ENCODE measurements around the gene FGD2. TPM values are rescaled to one million over a fixed set of nuclear protein-coding genes. Genes with fewer than 3 reads are reported as not detected.
A peak's percentile ranks its signal among the peaks of the same experiment; 100 is the strongest.

The FGD2 gene
- total RNA-seq, 1 experiment from 2014 or later = 0.10 TPM

DNA sequence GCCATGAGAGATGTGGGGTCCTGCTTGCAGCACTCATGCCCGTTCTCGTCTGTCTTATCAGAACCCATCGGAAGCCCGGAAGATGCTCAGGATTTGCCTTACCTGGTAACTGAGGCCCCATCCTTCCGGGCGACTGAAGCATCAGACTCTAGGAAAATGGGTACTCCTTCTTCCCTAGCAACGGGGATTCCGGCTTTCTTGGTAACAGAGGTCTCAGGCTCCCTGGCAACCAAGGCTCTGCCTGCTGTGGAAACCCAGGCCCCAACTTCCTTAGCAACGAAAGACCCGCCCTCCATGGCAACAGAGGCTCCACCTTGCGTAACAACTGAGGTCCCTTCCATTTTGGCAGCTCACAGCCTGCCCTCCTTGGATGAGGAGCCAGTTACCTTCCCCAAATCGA, 42.6 kb upstream of the FGD2 start:
- Histone ChIP-seq H3K4me2 (ENCODE audit: low read length) (no peak overlapping the region), H3K27me3 (ENCODE audit: insufficient read depth, low read length) (no peaks in the 10 kb centered on the region), H3K4me1 (ENCODE audit: control insufficient read depth in 1 of 2, insufficient read depth in 2 of 2, low read length in 2 of 2) (peaks cover 15 to 44% of the 10 kb centered on the region in 2 experiments), H3K9ac (ENCODE audit: low read length) (no peak overlapping the region), H3K27ac (ENCODE audit: low read depth, low read length) (no peak overlapping the region), H3K9me3 (ENCODE audit: control insufficient read depth in 1 of 2, insufficient read depth in 1 of 2, low read depth in 1 of 2, low read length in 2 of 2) (no peaks in the 10 kb centered on the region), H3K9me2 (ENCODE audit: insufficient read depth) (no peaks in the 10 kb centered on the region), H4K20me1 (ENCODE audit: insufficient read depth) (no peaks in the 10 kb centered on the region), H3K36me3 (ENCODE audit: control insufficient read depth in 1 of 2, insufficient read depth in 2 of 2, low read length in 2 of 2) (peaks cover 0 to 4% of the 10 kb centered on the region in 2 experiments; a peak in 1 of 4 replicates), H2AFZ (ENCODE audit: low read depth, low read length, poor library complexity, severe bottlenecking) (no peak overlapping the region), H3K4me3 (replicated peaks in 1 of 2; ENCODE audit: low read depth in 1 of 2, low read length in 2 of 2) (no peak overlapping the region), H3K79me2 (ENCODE audit: insufficient read depth, low read length) (no peaks in the 10 kb centered on the region)
- BruUV-seq (replicated peaks) = no TSS peak
- intact Hi-C loops (cut with micrococcal nuclease) = no loop called here
- no peak for TF ChIP-seq RAD21 (IDR thresholded peaks at IDR 0.05; ENCODE audit: low read depth)
- 0 out of 2 replicates have a peak, but pooled peaks have one; percentile 18 for ATAC-seq
- DNase-seq (ENCODE audit: low read depth, low spot score) = no peak
- CTCF ChIA-PET = interaction anchor here (1.3 kb wide), 1 partner anchor 197 kb away, joined by 3 read pairs; no protein-coding TSS in a partner anchor
- RAD21 ChIA-PET (ENCODE audit: low non-redundant PET in 1 of 2, low total read pairs in 2 of 2, uncharacterized antibody in 2 of 2, unreplicated experiment in 2 of 2) = no interaction called here
- POLR2A ChIA-PET = no interaction called here

DNA sequence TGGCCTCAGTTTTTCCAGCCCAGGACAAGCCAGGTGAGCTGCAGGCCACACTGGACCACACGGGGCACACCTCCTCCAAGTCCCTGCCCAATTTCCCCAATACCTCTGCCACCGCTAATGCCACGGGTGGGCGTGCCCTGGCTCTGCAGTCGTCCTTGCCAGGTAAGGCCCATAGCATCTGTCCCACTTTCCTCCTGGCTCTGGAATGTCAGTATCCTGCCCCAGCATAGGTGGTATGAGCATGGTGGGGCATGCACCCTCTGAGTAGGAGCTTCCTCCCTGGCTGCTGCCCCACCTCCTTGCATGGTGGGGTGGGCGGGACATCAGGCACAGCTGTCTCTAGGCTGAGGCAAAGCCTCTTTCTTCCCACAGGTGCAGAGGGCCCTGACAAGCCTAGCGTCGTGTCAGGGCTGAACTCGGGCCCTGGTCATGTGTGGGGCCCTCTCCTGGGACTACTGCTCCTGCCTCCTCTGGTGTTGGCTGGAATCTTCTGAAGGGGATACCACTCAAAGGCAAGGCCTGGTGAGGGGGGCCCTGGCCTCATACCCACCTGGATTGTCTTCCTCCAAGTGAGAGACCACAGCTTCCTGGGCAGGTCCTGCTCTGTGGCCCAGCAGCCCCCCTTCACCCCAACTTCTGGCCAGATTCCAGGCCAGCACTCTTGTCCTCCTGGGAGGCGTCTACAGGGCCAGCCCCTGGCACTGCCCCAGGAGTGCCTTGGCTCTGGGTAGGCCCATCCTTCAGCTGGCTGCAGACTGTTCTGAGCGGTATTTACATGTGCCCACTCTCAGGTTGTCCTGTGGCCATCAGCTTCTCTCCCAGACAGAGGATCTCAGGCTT, 41.8 kb upstream of the FGD2 start:
- Histone ChIP-seq H3K4me3 (replicated peaks in 1 of 2; ENCODE audit: low read depth in 1 of 2, low read length in 2 of 2) (no peak overlapping the region), H3K4me1 (ENCODE audit: control insufficient read depth in 1 of 2, insufficient read depth in 2 of 2, low read length in 2 of 2) (peaks cover 15 to 42% of the 10 kb centered on the region in 2 experiments), H3K4me2 (ENCODE audit: low read length) (peak overlapping the region; percentile 3; the same call in 1 of the 2 replicates), H4K20me1 (ENCODE audit: insufficient read depth) (no peaks in the 10 kb centered on the region), H3K27ac (ENCODE audit: low read depth, low read length) (no peak overlapping the region; the same call in 1 of the 2 replicates), H3K9me3 (ENCODE audit: control insufficient read depth in 1 of 2, insufficient read depth in 1 of 2, low read depth in 1 of 2, low read length in 2 of 2) (no peaks in the 10 kb centered on the region), H3K9ac (ENCODE audit: low read length) (no peak overlapping the region), H3K79me2 (ENCODE audit: insufficient read depth, low read length) (no peaks in the 10 kb centered on the region), H3K27me3 (ENCODE audit: insufficient read depth, low read length) (no peaks in the 10 kb centered on the region), H2AFZ (ENCODE audit: low read depth, low read length, poor library complexity, severe bottlenecking) (no peak overlapping the region), H3K9me2 (ENCODE audit: insufficient read depth) (no peaks in the 10 kb centered on the region), H3K36me3 (ENCODE audit: control insufficient read depth in 1 of 2, insufficient read depth in 2 of 2, low read length in 2 of 2) (peaks cover 4 to 12% of the 10 kb centered on the region in 2 experiments; a peak in 1 of 4 replicates)
- POLR2A ChIA-PET = no interaction called here
- intact Hi-C loops (cut with micrococcal nuclease) = no loop called here
- CTCF ChIA-PET = interaction anchor here (0.5 to 1.3 kb wide), 2 partner anchors 198 to 247 kb away, joined by 3 read pairs; no protein-coding TSS in a partner anchor
- RAD21 ChIA-PET (ENCODE audit: low non-redundant PET in 1 of 2, low total read pairs in 2 of 2, uncharacterized antibody in 2 of 2, unreplicated experiment in 2 of 2) = no interaction called here
- no peak for DNase-seq (ENCODE audit: low read depth, low spot score)
- BruUV-seq (replicated peaks) = no TSS peak
- peak; percentile 15; the same call in 1 of the 2 replicates for ATAC-seq
- TF ChIP-seq SP1 (IDR thresholded peaks at IDR 0.05; ENCODE audit: low read depth) = no peak
- no peak for TF ChIP-seq ZBTB33 (IDR thresholded peaks at IDR 0.05; ENCODE audit: extremely low read depth, insufficient replicate concordance, low read length)
- TF ChIP-seq EGR1 (IDR thresholded peaks at IDR 0.05; ENCODE audit: low read depth) = no peak
- TF ChIP-seq EZH2 (IDR thresholded peaks at IDR 0.05) = no peak
- TF ChIP-seq SIN3A (IDR thresholded peaks at IDR 0.05; ENCODE audit: low read depth) = no peak
- TF ChIP-seq POLR2AphosphoS5 (IDR thresholded peaks at IDR 0.05; ENCODE audit: low read depth, low read length) = no peak
- TF ChIP-seq EZH2phosphoT487 (IDR thresholded peaks at IDR 0.05; ENCODE audit: borderline replicate concordance) = no peak
- no peak for TF ChIP-seq SRF (IDR thresholded peaks at IDR 0.05; ENCODE audit: low read depth)
- no peak for TF ChIP-seq RAD21 (IDR thresholded peaks at IDR 0.05; ENCODE audit: low read depth)
- TF ChIP-seq, protein P1, sequence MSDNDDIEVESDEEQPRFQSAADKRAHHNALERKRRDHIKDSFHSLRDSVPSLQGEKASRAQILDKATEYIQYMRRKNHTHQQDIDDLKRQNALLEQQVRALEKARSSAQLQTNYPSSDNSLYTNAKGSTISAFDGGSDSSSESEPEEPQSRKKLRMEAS (IDR thresholded peaks at IDR 0.05) = no peak
- no peak for TF ChIP-seq FOSL1 (IDR thresholded peaks at IDR 0.05; ENCODE audit: low read depth)
- no peak for TF ChIP-seq POLR2A (IDR thresholded peaks at IDR 0.05; ENCODE audit: borderline replicate concordance, extremely low read depth, insufficient read depth, insufficient read length)
- TF ChIP-seq ZNF274 (IDR thresholded peaks at IDR 0.05; ENCODE audit: low read depth, low read length) = no peak
- TF ChIP-seq TCF7L2 (IDR thresholded peaks at IDR 0.05; ENCODE audit: borderline replicate concordance, extremely low read depth, insufficient read depth, insufficient read length) = no peak
